ENCODE measurements around the gene ERFE. TPM values are rescaled to one million over a fixed set of nuclear protein-coding genes. Genes with fewer than 3 reads are reported as not detected.

The ERFE gene
- total RNA-seq, 1 donor from 2014 or later: 0.85 TPM

DNA sequence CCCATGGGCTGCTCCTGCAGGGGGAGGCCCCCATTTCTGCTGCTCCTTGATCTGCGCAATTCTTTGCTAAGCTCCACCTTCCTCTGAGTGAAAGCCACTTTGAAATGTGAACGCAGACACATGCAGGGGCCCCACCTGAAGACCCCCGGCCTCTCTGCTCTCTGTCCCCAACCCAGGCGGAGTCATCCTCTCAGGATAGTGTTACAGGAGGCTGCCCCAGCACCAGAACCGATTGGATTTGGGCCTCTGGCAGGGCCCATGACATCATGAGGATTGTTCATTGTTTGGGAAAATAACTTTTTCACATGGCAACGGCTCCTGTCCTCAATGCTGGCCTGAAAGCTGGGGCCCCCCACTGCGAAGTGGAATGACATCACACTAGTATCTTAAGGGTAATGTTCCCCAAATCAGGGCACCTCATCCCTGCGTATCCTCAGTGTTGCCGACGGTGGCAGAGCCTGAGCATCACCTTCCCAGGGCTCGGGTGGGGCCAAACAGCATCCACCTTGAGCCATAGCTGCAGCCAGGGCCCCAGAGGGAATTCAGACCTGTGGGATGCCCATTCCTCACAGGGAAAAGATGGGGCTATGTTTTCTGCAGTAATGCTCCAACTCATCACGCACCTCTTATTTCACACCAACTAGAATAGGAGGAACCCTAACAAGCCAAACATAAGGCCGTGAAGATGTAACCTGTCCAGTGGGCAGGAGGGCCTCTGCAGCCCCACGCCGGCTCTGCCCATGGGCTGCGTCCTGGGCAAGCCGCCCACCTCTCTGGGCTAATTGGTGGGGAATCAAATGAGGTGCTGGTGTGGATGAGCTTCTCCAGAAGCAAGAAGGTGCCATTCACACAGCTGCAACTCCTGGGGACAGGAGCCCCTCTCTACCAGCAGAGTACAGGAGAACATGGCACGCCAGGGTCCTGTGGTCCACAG lies 2.7 kb upstream of the ERFE start:
- Mint-ChIP-seq H3K4me1 (peaks cover 4% of the 10 kb centered on the region), H3K4me3 (no peak overlapping the region), H3K9me3 (peaks cover 3% of the 10 kb centered on the region), H3K27me3 (ENCODE audit: low read depth) (peaks cover 29% of the 10 kb centered on the region), H3K36me3 (no peaks in the 10 kb centered on the region), H3K27ac (no peak overlapping the region)
- no peak for DNase-seq (ENCODE audit: low spot score in 2 of 2, unreplicated experiment in 2 of 2)
- TF ChIP-seq, protein P1, sequence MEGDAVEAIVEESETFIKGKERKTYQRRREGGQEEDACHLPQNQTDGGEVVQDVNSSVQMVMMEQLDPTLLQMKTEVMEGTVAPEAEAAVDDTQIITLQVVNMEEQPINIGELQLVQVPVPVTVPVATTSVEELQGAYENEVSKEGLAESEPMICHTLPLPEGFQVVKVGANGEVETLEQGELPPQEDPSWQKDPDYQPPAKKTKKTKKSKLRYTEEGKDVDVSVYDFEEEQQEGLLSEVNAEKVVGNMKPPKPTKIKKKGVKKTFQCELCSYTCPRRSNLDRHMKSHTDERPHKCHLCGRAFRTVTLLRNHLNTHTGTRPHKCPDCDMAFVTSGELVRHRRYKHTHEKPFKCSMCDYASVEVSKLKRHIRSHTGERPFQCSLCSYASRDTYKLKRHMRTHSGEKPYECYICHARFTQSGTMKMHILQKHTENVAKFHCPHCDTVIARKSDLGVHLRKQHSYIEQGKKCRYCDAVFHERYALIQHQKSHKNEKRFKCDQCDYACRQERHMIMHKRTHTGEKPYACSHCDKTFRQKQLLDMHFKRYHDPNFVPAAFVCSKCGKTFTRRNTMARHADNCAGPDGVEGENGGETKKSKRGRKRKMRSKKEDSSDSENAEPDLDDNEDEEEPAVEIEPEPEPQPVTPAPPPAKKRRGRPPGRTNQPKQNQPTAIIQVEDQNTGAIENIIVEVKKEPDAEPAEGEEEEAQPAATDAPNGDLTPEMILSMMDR (IDR thresholded peaks at IDR 0.05; ENCODE audit: unreplicated experiment): no peak

- Mint-ChIP-seq H3K27ac (no peak overlapping the region), H3K4me3 (no peak overlapping the region), H3K9me3 (peaks cover 3% of the 10 kb centered on the region), H3K36me3 (no peaks in the 10 kb centered on the region), H3K4me1 (peaks cover 4% of the 10 kb centered on the region), H3K27me3 (ENCODE audit: low read depth) (peaks cover 44% of the 10 kb centered on the region)
- DNase-seq (ENCODE audit: low spot score in 2 of 2, unreplicated experiment in 2 of 2): no peak
- TF ChIP-seq, protein P1 (IDR thresholded peaks at IDR 0.05; ENCODE audit: unreplicated experiment): no peak
Observed at GRCh38 chr2:238157506-238158017, 1.2 kb upstream of the ERFE start.

- peaks cover 4% of the 10 kb centered on the region for H3K4me1 Mint-ChIP-seq
- no peaks in the 10 kb centered on the region for H3K36me3 Mint-ChIP-seq
- DNase-seq (ENCODE audit: low spot score in 2 of 2, unreplicated experiment in 2 of 2): no peak
- no peak overlapping the region for H3K27ac Mint-ChIP-seq
- peak overlapping the region; percentile 10 for H3K4me3 Mint-ChIP-seq
- TF ChIP-seq, protein P1 (IDR thresholded peaks at IDR 0.05; ENCODE audit: unreplicated experiment): no peak
- peaks cover 50% of the 10 kb centered on the region for H3K27me3 Mint-ChIP-seq (ENCODE audit: low read depth)
- H3K9me3 Mint-ChIP-seq: peaks cover 3% of the 10 kb centered on the region
Observed at GRCh38 chr2:238158018-238158508, 707 bp upstream of the ERFE start.

DNA sequence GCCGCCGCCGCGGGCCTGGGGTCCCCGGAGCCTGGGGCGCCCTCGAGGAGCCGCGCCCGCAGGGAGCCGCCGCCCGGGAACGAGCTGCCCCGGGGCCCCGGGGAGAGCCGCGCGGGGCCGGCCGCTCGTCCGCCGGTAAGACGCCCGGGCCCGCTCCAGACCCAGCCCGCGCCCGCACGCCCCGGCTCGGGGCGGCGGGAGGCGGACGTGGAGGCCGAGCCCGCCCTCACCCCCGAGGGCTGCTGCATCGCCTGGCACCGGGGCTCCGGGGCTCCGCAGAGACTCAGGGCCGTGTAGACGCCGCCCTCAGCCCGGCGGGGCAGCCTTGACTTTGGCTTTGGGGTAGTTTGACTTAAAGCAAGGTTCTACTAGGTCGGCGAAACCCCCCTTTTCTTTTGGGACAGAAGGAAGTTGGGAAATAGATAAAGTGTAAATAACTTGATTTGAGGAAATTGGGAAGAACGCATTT lies 335 bp downstream of the ERFE start:
- H3K4me3 Mint-ChIP-seq: peak overlapping the region; percentile 46

GRCh38 chr2:238159661-238160205 lies 963 bp downstream of the ERFE start:
- peaks cover 60% of the 10 kb centered on the region for H3K27me3 Mint-ChIP-seq (ENCODE audit: low read depth)
- no peak for DNase-seq (ENCODE audit: low spot score in 2 of 2, unreplicated experiment in 2 of 2)
- H3K4me3 Mint-ChIP-seq: peak overlapping the region; percentile 46

More for the DNA sequence above, 335 bp downstream of the ERFE start:
- H3K4me1 Mint-ChIP-seq: peaks cover 4% of the 10 kb centered on the region
- DNase-seq (ENCODE audit: low spot score in 2 of 2, unreplicated experiment in 2 of 2): peak in 1 of 2 experiments; percentile 43
- TF ChIP-seq, protein P1 (IDR thresholded peaks at IDR 0.05; ENCODE audit: unreplicated experiment): peak; percentile 8
- H3K27me3 Mint-ChIP-seq (ENCODE audit: low read depth): peaks cover 54% of the 10 kb centered on the region
- H3K36me3 Mint-ChIP-seq: no peaks in the 10 kb centered on the region
- no peak overlapping the region for H3K27ac Mint-ChIP-seq
- peaks cover 2% of the 10 kb centered on the region for H3K9me3 Mint-ChIP-seq

More at GRCh38 chr2:238159661-238160205, 963 bp downstream of the ERFE start:
- Mint-ChIP-seq H3K4me1 (peaks cover 4% of the 10 kb centered on the region), H3K27ac (no peak overlapping the region), H3K36me3 (no peaks in the 10 kb centered on the region), H3K9me3 (no peaks in the 10 kb centered on the region)
- TF ChIP-seq, protein P1 (IDR thresholded peaks at IDR 0.05; ENCODE audit: unreplicated experiment): no peak

All from mesothelial cell of epicardium (in vitro differentiated cells).